Transverse colon (tissue), 3 donors: Measurements from ENCODE around the gene NIT2.

Experiments
- CTCF ChIP-seq, 5 experiments: fragments of 200-600 bp in 3 of 5; fragments of 450-650 bp in 2 of 5; sonication (generic) in 3 of 5; IDR thresholded peaks; 1 replicate in 2 of 5; 2 replicates in 3 of 5; pipeline ENCODE4 v1.5.1; 2016 to 2017; ENCODE audit warnings: antibody characterized with exemption in 5 of 5, inconsistent platforms in 3 of 5, mild to moderate bottlenecking in 2 of 5, moderate library complexity in 1 of 5
- EP300 ChIP-seq: sonication (generic); formaldehyde crosslinking; IDR thresholded peaks from one replicate; pipeline ENCODE4 v1.6.1; 2017; ENCODE audit warnings: antibody characterized with exemption, low read depth
- POLR2A ChIP-seq: fragments of 450-650 bp; IDR thresholded peaks from one replicate; pipeline ENCODE4 v1.6.1; 2016; ENCODE audit warnings: antibody characterized with exemption, mild to moderate bottlenecking, moderate library complexity

GRCh38 chr3:100331660-100332059, 2.9 kb upstream of the NIT2 start:
- TF ChIP-seq CTCF (IDR thresholded peaks at IDR 0.05): no peak
- no peak for TF ChIP-seq EP300
- TF ChIP-seq POLR2A: no peak
